Suppressor macrophage treated with lipopolysaccharide for 1 hour (primary cell): ENCODE data around the gene PIWIL1.

Experiments
- DNase-seq, 3 donors: peaks; one replicate each; pipeline ENCODE4 v3.0.0-alpha.2; 2020 to 2022

Gene PIWIL1

GRCh38 chr12:130375296-130376287 is 37.9 kb downstream of the PIWIL1 start:
- no peak for DNase-seq

GRCh38 chr12:130382818-130383217 is 45.1 kb downstream of the PIWIL1 start:
- DNase-seq, result no peak

GRCh38 chr12:130384234-130384633 is 46.5 kb downstream of the PIWIL1 start:
- DNase-seq, result no peak

GRCh38 chr12:130385193-130385592 is 47.5 kb downstream of the PIWIL1 start:
- no peak for DNase-seq

GRCh38 chr12:130391186-130391585 is 53.5 kb downstream of the PIWIL1 start:
- no peak for DNase-seq

- DNase-seq, result no peak
Observed at GRCh38 chr12:130394906-130395305, 57.2 kb downstream of the PIWIL1 start.

GRCh38 chr12:130396667-130397066 is 59.0 kb downstream of the PIWIL1 start:
- DNase-seq, result no peak

GRCh38 chr12:130398100-130398848 is 60.6 kb downstream of the PIWIL1 start:
- DNase-seq, result no peak

GRCh38 chr12:130401703-130402102 is 64.0 kb downstream of the PIWIL1 start:
- no peak for DNase-seq

GRCh38 chr12:130405332-130405731 is 67.6 kb downstream of the PIWIL1 start:
- no peak for DNase-seq

GRCh38 chr12:130412384-130412783 is 74.7 kb downstream of the PIWIL1 start:
- no peak for DNase-seq

GRCh38 chr12:130413909-130414308 is 76.2 kb downstream of the PIWIL1 start:
- no peak for DNase-seq

- no peak for DNase-seq
Observed at GRCh38 chr12:130414381-130414780, 76.7 kb downstream of the PIWIL1 start.

GRCh38 chr12:130418251-130418650 is 80.6 kb downstream of the PIWIL1 start:
- DNase-seq, result no peak

GRCh38 chr12:130419116-130419515 is 81.4 kb downstream of the PIWIL1 start:
- no peak for DNase-seq

- DNase-seq, result no peak
Observed at GRCh38 chr12:130420071-130420470, 82.4 kb downstream of the PIWIL1 start.

- DNase-seq, result no peak
Observed at GRCh38 chr12:130421896-130422295, 84.2 kb downstream of the PIWIL1 start.
